B cell (primary cell): Measurements from ENCODE around the gene CNN1. TPM values are rescaled to one million over a fixed set of nuclear protein-coding genes. Genes with fewer than 3 reads are reported as not detected.

Experiments
- ATAC-seq: fragments of 200-7000 bp; cut with Tn5 transposase; one replicate; pipeline ENCODE4 v1.10.0; 2021; ENCODE audit warnings: low read depth, mild to moderate bottlenecking, moderate number of reproducible peaks, moderate library complexity
- CTCF ChIA-PET: fragments of 350-600 bp; sonication (Branson Sonifier 250); formaldehyde crosslinking; loops from one replicate; lab custom pipeline; 2021; ENCODE audit warnings: antibody characterized with exemption, inconsistent platforms; lab: Charles Lee
- POLR2A ChIA-PET: fragments of 350-600 bp; sonication (Branson Sonifier 250); formaldehyde crosslinking; loops from one replicate; lab custom pipeline; 2021; ENCODE audit warnings: antibody characterized with exemption; lab: Charles Lee
- DNase-seq: peaks from one replicate; pipeline ENCODE4 v3.0.0; 2013
- H2AFZ ChIP-seq: 2 replicates; pipeline ENCODE4 v1.6.1; 2012; ENCODE audit warnings: mild to moderate bottlenecking, low read depth, low read length; ENCODE audit not compliant: insufficient read depth, poor library complexity, severe bottlenecking
- H3K27ac ChIP-seq, 2 donors: 1 replicate in 1 of 2; 2 replicates in 1 of 2; pipeline ENCODE4 v1.5.1; 2012 to 2013; ENCODE audit warnings: low read length in 2 of 2, mild to moderate bottlenecking in 2 of 2, moderate library complexity in 1 of 2
- H3K27me3 ChIP-seq, 4 experiments: fragments of 200-600 bp in 1 of 4; sonication (generic) in 1 of 4; replicated peaks in 1 of 4; 1 replicate in 2 of 4; 2 replicates in 2 of 4; pipeline versions ENCODE4 v1.6.1 to v1.7.0; 2013 to 2016; ENCODE audit warnings: low read length in 3 of 4, mild to moderate bottlenecking in 2 of 4, mixed read lengths in 1 of 4, moderate library complexity in 1 of 4; ENCODE audit not compliant: insufficient read depth in 4 of 4, control insufficient read depth in 3 of 4; ENCODE audit errors: control extremely low read depth in 1 of 4
- H3K36me3 ChIP-seq, 2 experiments: replicated peaks in 1 of 2; 1 replicate in 1 of 2; 2 replicates in 1 of 2; pipeline versions ENCODE4 v1.6.1 to v1.7.1; 2013; ENCODE audit warnings: low read length in 1 of 2; ENCODE audit not compliant: insufficient read depth in 2 of 2, control insufficient read depth in 1 of 2; ENCODE audit errors: control extremely low read depth in 1 of 2, extremely low read depth in 1 of 2
- H3K4me1 ChIP-seq, 2 donors: fragments of 200-600 bp in 1 of 2; sonication (generic) in 1 of 2; 1 replicate in 1 of 2; 2 replicates in 1 of 2; pipeline versions ENCODE4 v1.5.1 to v1.6.1; 2013 to 2017; ENCODE audit warnings: low read length in 2 of 2; ENCODE audit not compliant: control insufficient read depth in 2 of 2, insufficient read depth in 2 of 2
- H3K4me2 ChIP-seq: replicated peaks from 2 replicates; pipeline ENCODE3; 2012; ENCODE audit warnings: mild to moderate bottlenecking, low read depth, low read length; ENCODE audit not compliant: poor library complexity, severe bottlenecking
- H3K4me3 ChIP-seq, 5 experiments: fragments of 200-600 bp in 1 of 5; sonication (generic) in 1 of 5; 1 replicate in 3 of 5; 2 replicates in 2 of 5; pipeline versions ENCODE4 v1.5.1 to v1.7.0; 2011 to 2016; ENCODE audit warnings: low read length in 4 of 5, mild to moderate bottlenecking in 4 of 5, low read depth in 2 of 5, control low read depth in 1 of 5, moderate library complexity in 1 of 5; ENCODE audit not compliant: insufficient read depth in 1 of 5; ENCODE audit errors: control extremely low read depth in 1 of 5, extremely low read depth in 1 of 5
- H3K79me2 ChIP-seq: fragments of 200-600 bp; sonication (generic); one replicate; pipeline ENCODE4 v1.6.0; 2016; ENCODE audit warnings: low read length; ENCODE audit not compliant: control insufficient read depth, insufficient read depth
- H3K9ac ChIP-seq: fragments of 200-600 bp; sonication (generic); 2 replicates; pipeline ENCODE4 v1.6.1; 2017; ENCODE audit warnings: mild to moderate bottlenecking, low read length, moderate library complexity
- H3K9me3 ChIP-seq, 3 donors: one replicate each; pipeline versions ENCODE4 v1.6.1 to v1.7.1; 2013; ENCODE audit warnings: low read length in 2 of 3; ENCODE audit not compliant: control insufficient read depth in 2 of 3, insufficient read depth in 1 of 3; ENCODE audit errors: control extremely low read depth in 1 of 3
- H4K20me1 ChIP-seq: 2 replicates; pipeline ENCODE4 v1.6.0; 2012; ENCODE audit warnings: mild to moderate bottlenecking, low read length; ENCODE audit not compliant: insufficient read depth, control insufficient read depth, poor library complexity, severe bottlenecking
- H3K27ac Mint-ChIP-seq: one replicate; pipeline ENCODE4 v1.8.0; 2021; ENCODE audit warnings: mixed read lengths
- H3K27me3 Mint-ChIP-seq: one replicate; pipeline ENCODE4 v1.8.0; 2021; ENCODE audit warnings: mixed read lengths
- H3K4me1 Mint-ChIP-seq: one replicate; pipeline ENCODE4 v1.8.0; 2021; ENCODE audit warnings: mixed read lengths
- H3K4me3 Mint-ChIP-seq: one replicate; pipeline ENCODE4 v1.8.0; 2021; ENCODE audit warnings: mixed read lengths
- H3K9me3 Mint-ChIP-seq: one replicate; pipeline ENCODE4 v1.8.0; 2022; ENCODE audit warnings: mixed read lengths; ENCODE audit not compliant: insufficient read depth
- EZH2 ChIP-seq: IDR thresholded peaks from 2 replicates; pipeline ENCODE4 v1.6.1; 2012; ENCODE audit warnings: borderline replicate concordance, low read depth, mild to moderate bottlenecking, moderate library complexity, low read length; ENCODE audit not compliant: insufficient read depth, poor library complexity, severe bottlenecking
- WGBS: methylation state at CpG from one replicate; pipeline ENCODE4 v1.1.5; 2013; ENCODE audit warnings: missing lambda C conversion rate; ENCODE audit not compliant: insufficient coverage; 5-methylcytosine and 5-hydroxymethylcytosine counted together
- intact Hi-C: fragments of 100-400 bp; cut with micrococcal nuclease; formaldehyde crosslinking; loops from one replicate; pipeline ENCODE4 v1.10.0; 2022
- polyA plus RNA-seq: library from polyadenylated mRNA; depleted of rRNA; stranded (reverse); fragments of >200 nt; gene quantifications from 2 replicates; pipeline ENCODE4 v1.2.3, GENCODE V29; 2012
- total RNA-seq, 2 donors: library from RNA; stranded (reverse); fragments of 120-200 nt in 1 of 2; gene quantifications; 1 replicate in 1 of 2; 2 replicates in 1 of 2; pipeline versions ENCODE4 v1.2.3 to v1.2.4, GENCODE V29; 2013 to 2022
- TF ChIP-seq, protein P1 (sequence below): fragments of 200-600 bp; IDR thresholded peaks from one replicate; pipeline ENCODE4 v1.8.0; 2022; ENCODE audit warnings: antibody characterized with exemption, mild to moderate bottlenecking

Gene CNN1
- total and polyA plus RNA-seq, 2 donors (not counting 1 experiment from before 2014, with no cell fraction given): not detected

DNA sequence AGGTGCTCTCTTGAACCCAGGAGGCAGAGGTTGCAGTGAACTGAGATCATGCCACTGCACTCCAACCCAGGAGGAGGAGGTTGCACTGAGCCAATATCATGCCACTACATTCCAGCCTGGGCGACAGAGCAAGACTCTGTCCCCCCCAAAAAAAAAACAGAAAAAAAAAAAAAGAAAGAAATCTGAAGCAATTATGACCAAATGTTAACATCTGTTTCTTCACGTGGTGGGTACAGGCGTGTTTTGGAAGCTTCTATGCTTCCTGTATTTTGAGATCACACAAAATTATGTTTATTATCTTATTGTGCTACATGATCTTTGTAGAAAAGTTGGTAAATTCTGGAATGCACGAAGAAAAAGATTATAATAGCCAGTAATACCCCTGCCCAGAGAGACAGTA lies 41.5 kb downstream of the CNN1 start:
- Histone ChIP-seq H4K20me1 (no peaks in the 10 kb centered on the region), H3K36me3 (peaks cover 0 to 17% of the 10 kb centered on the region in 2 experiments), H3K9ac (no peak overlapping the region), H3K4me2 (peak overlapping the region; percentile 81), H3K79me2 (peaks cover 5% of the 10 kb centered on the region), H3K27ac (peak overlapping the region; percentile 87 to 91), H2AFZ (no peak overlapping the region), H3K27me3 (no peaks in the 10 kb centered on the region), H3K4me1 (peaks cover 71 to 97% of the 10 kb centered on the region in 2 donors), H3K9me3 (no peaks in the 10 kb centered on the region), H3K4me3 (no peak overlapping the region)
- intact Hi-C loops: loop anchor here (5.0 kb wide), 3 partner anchors 143 to 1207 kb away; partner anchors contain the start of genes ODAD3 and PRKCSH
- ChIA-PET CTCF (interaction anchor here (0.5 to 15.6 kb wide), 6 partner anchors 8 to 158 kb away, joined by 3 to 289 read pairs (median 6); partner anchors contain the start of gene ELOF1), POLR2A (interaction anchor here (0.6 to 3.3 kb wide), 2 partner anchors 12 to 23 kb away, joined by 4 to 63 read pairs; no protein-coding TSS in a partner anchor)
- no peak for ATAC-seq
- H3K4me3 Mint-ChIP-seq: peak overlapping the region; percentile 82
- peak overlapping the region; percentile 72 for H3K27ac Mint-ChIP-seq
- DNase-seq: peak; percentile 44
- peaks cover 68% of the 10 kb centered on the region for H3K4me1 Mint-ChIP-seq
- no peak for TF ChIP-seq EZH2
- TF ChIP-seq, protein P1, sequence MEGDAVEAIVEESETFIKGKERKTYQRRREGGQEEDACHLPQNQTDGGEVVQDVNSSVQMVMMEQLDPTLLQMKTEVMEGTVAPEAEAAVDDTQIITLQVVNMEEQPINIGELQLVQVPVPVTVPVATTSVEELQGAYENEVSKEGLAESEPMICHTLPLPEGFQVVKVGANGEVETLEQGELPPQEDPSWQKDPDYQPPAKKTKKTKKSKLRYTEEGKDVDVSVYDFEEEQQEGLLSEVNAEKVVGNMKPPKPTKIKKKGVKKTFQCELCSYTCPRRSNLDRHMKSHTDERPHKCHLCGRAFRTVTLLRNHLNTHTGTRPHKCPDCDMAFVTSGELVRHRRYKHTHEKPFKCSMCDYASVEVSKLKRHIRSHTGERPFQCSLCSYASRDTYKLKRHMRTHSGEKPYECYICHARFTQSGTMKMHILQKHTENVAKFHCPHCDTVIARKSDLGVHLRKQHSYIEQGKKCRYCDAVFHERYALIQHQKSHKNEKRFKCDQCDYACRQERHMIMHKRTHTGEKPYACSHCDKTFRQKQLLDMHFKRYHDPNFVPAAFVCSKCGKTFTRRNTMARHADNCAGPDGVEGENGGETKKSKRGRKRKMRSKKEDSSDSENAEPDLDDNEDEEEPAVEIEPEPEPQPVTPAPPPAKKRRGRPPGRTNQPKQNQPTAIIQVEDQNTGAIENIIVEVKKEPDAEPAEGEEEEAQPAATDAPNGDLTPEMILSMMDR: no peak
- H3K27me3 Mint-ChIP-seq: no peaks in the 10 kb centered on the region
- no peaks in the 10 kb centered on the region for H3K9me3 Mint-ChIP-seq
- no CpG with 5 or more reads among the region's 4 CpGs for WGBS

DNA sequence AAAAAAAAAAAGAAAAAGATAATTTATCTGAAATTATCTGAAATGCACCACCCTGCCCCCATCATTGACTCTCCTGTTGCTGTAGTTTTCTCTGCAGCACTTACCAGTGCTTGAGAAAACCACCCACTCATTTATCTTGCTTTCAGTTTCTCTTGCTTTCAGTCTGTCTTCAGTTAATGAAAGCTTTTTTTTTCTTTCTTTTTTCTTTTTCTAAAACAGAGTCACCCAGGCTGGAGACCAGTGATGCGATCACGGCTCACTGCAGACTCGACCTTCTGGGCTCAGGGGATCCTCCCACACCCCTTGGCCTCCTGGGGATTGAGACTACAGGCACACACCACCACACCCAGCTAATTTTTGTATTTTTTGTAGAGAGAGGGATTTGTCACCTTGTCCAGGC lies 43.1 kb downstream of the CNN1 start:
- ATAC-seq: peak; percentile 85
- H3K9ac ChIP-seq: peak overlapping the region; percentile 19
- Mint-ChIP-seq H3K9me3 (no peaks in the 10 kb centered on the region), H3K27ac (peak overlapping the region; percentile 89), H3K4me3 (peak overlapping the region; percentile 83), H3K4me1 (peaks cover 67% of the 10 kb centered on the region), H3K27me3 (no peaks in the 10 kb centered on the region)
- WGBS: no CpG with 5 or more reads among the region's 3 CpGs
- H3K4me3 ChIP-seq: peak overlapping the region in 4 of 5 experiments; percentile 8 to 58 (median 28)
- peak; percentile 93 for DNase-seq
- H4K20me1 ChIP-seq: no peaks in the 10 kb centered on the region
- H3K27ac ChIP-seq: peak overlapping the region; percentile 87 to 91
- H3K36me3 ChIP-seq: peaks cover 0 to 6% of the 10 kb centered on the region in 2 experiments
- intact Hi-C loops: loop anchor here (1.0 to 5.0 kb wide), 4 partner anchors 13 to 1206 kb away; partner anchors contain the start of genes ODAD3 and PRKCSH
- ChIA-PET CTCF (interaction anchor here (0.6 to 15.6 kb wide), 6 partner anchors 13 to 1283 kb away, joined by 3 to 289 read pairs (median 6); partner anchors contain the start of gene ELOF1), POLR2A (interaction anchor here (0.6 to 3.3 kb wide), 7 partner anchors 13 to 1290 kb away, joined by 3 to 63 read pairs (median 5); no protein-coding TSS in a partner anchor)
- H3K27me3 ChIP-seq: no peaks in the 10 kb centered on the region
- H3K79me2 ChIP-seq: peaks cover 5% of the 10 kb centered on the region
- H3K4me1 ChIP-seq: peaks cover 68 to 95% of the 10 kb centered on the region in 2 donors
- no peaks in the 10 kb centered on the region for H3K9me3 ChIP-seq
- H2AFZ ChIP-seq: no peak overlapping the region
- H3K4me2 ChIP-seq: peak overlapping the region; percentile 81
- TF ChIP-seq, protein P1: no peak
- TF ChIP-seq EZH2: no peak
